GM19463 (cell line): ENCODE results near the gene ANKRD28.

Experiments
- ATAC-seq: cut with Tn5 transposase; IDR thresholded peaks from one replicate; pipeline ENCODE4 v1.9.1; 2021; ENCODE audit warnings: mild to moderate bottlenecking, moderate library complexity; ENCODE audit not compliant: unreplicated experiment

Gene ANKRD28

GRCh38 chr3:15804553-15805095, 6.8 kb upstream of the ANKRD28 start:
- peak; percentile 55 for ATAC-seq

GRCh38 chr3:15803921-15804320, 6.1 kb upstream of the ANKRD28 start:
- ATAC-seq: no peak

GRCh38 chr3:15801298-15801697, 3.5 kb upstream of the ANKRD28 start:
- no peak for ATAC-seq

GRCh38 chr3:15800780-15801179, 3.0 kb upstream of the ANKRD28 start:
- ATAC-seq: no peak

- ATAC-seq: no peak
Observed at GRCh38 chr3:15800327-15800726, 2.5 kb upstream of the ANKRD28 start.

- no peak for ATAC-seq
Observed at GRCh38 chr3:15798533-15799245, 910 bp upstream of the ANKRD28 start.

- no peak for ATAC-seq
Observed at GRCh38 chr3:15796771-15797641, 773 bp downstream of the ANKRD28 start.

- no peak for ATAC-seq
Observed at GRCh38 chr3:15796331-15796730, 1.4 kb downstream of the ANKRD28 start.

- ATAC-seq: no peak
Observed at GRCh38 chr3:15795651-15796308, 2.0 kb downstream of the ANKRD28 start.

- ATAC-seq: no peak
Observed at GRCh38 chr3:15794842-15795650, 2.7 kb downstream of the ANKRD28 start.

GRCh38 chr3:15794303-15794771, 3.4 kb downstream of the ANKRD28 start:
- ATAC-seq: peak; percentile 41

- ATAC-seq: no peak
Observed at GRCh38 chr3:15791525-15791924, 6.3 kb downstream of the ANKRD28 start.

GRCh38 chr3:15787941-15788340, 9.8 kb downstream of the ANKRD28 start:
- ATAC-seq: no peak

- ATAC-seq: no peak
Observed at GRCh38 chr3:15787526-15787925, 10.3 kb downstream of the ANKRD28 start.

GRCh38 chr3:15783361-15783969, 14.3 kb downstream of the ANKRD28 start:
- ATAC-seq: no peak

GRCh38 chr3:15782429-15782828, 15.3 kb downstream of the ANKRD28 start:
- no peak for ATAC-seq

- no peak for ATAC-seq
Observed at GRCh38 chr3:15781637-15782402, 16.0 kb downstream of the ANKRD28 start.

GRCh38 chr3:15781131-15781530, 16.6 kb downstream of the ANKRD28 start:
- ATAC-seq: no peak

GRCh38 chr3:15779111-15779510, 18.7 kb downstream of the ANKRD28 start:
- ATAC-seq: no peak
